HG03196 (cell line): ENCODE results near the gene IGFBP5.

ENCODE experiments used
- ATAC-seq: cut with Tn5 transposase; IDR thresholded peaks from one replicate; pipeline ENCODE4 v1.9.1; 2021; ENCODE audit not compliant: unreplicated experiment

The IGFBP5 gene

GRCh38 chr2:216695401-216695821, at the start of gene IGFBP5:
IGFBP5 (minus strand) TSS chr2:216695549; CDS start chr2:216694775, 774 bp downstream.
- no peak for ATAC-seq

GRCh38 chr2:216743781-216744180, 48.4 kb upstream of the IGFBP5 start:
- ATAC-seq: no peak

GRCh38 chr2:216742411-216742810, 47.1 kb upstream of the IGFBP5 start:
- no peak for ATAC-seq

- no peak for ATAC-seq
Measured at GRCh38 chr2:216741223-216741593, 45.9 kb upstream of the IGFBP5 start.

GRCh38 chr2:216740557-216741222, 45.3 kb upstream of the IGFBP5 start:
- no peak for ATAC-seq

GRCh38 chr2:216739035-216739434, 43.7 kb upstream of the IGFBP5 start:
- no peak for ATAC-seq

- no peak for ATAC-seq
Measured at GRCh38 chr2:216737676-216738075, 42.3 kb upstream of the IGFBP5 start.

GRCh38 chr2:216736326-216736725, 41.0 kb upstream of the IGFBP5 start:
- ATAC-seq: no peak

- no peak for ATAC-seq
Measured at GRCh38 chr2:216735668-216736067, 40.3 kb upstream of the IGFBP5 start.

- ATAC-seq: no peak
Measured at GRCh38 chr2:216735086-216735485, 39.7 kb upstream of the IGFBP5 start.

GRCh38 chr2:216733046-216733445, 37.7 kb upstream of the IGFBP5 start:
- ATAC-seq: no peak

- ATAC-seq: no peak
Measured at GRCh38 chr2:216732334-216732733, 37.0 kb upstream of the IGFBP5 start.

- ATAC-seq: no peak
Measured at GRCh38 chr2:216731465-216731864, 36.1 kb upstream of the IGFBP5 start.

- ATAC-seq: no peak
Measured at GRCh38 chr2:216730871-216731270, 35.5 kb upstream of the IGFBP5 start.

- no peak for ATAC-seq
Measured at GRCh38 chr2:216727346-216728122, 32.2 kb upstream of the IGFBP5 start.

GRCh38 chr2:216724190-216724589, 28.8 kb upstream of the IGFBP5 start:
- no peak for ATAC-seq

- no peak for ATAC-seq
Measured at GRCh38 chr2:216721141-216721540, 25.8 kb upstream of the IGFBP5 start.

GRCh38 chr2:216720722-216721121, 25.4 kb upstream of the IGFBP5 start:
- no peak for ATAC-seq

- no peak for ATAC-seq
Measured at GRCh38 chr2:216717907-216718615, 22.7 kb upstream of the IGFBP5 start.

GRCh38 chr2:216717491-216717901, 22.1 kb upstream of the IGFBP5 start:
- no peak for ATAC-seq

- ATAC-seq: no peak
Measured at GRCh38 chr2:216716109-216716508, 20.8 kb upstream of the IGFBP5 start.
